WTC11 (cell line): Measurements from ENCODE around the gene GIPR.

Experiments
- CTCF ChIP-seq: fragments of 200-600 bp; IDR thresholded peaks from 2 replicates; pipeline ENCODE4 v1.8.0; 2022; ENCODE audit warnings: antibody characterized with exemption
- ZNF396 ChIP-seq: fragments of 250-450 bp; sonication (Bioruptor Pico); IDR thresholded peaks from 2 replicates; pipeline ENCODE4 v1.8.0; 2021; ENCODE audit warnings: mild to moderate bottlenecking, moderate library complexity, borderline replicate concordance
- ZNF416 ChIP-seq: fragments of 250-450 bp; sonication (Bioruptor Pico); IDR thresholded peaks from 2 replicates; pipeline ENCODE4 v1.9.0; 2021; ENCODE audit warnings: mild to moderate bottlenecking, inconsistent platforms

GRCh38 chr19:45710356-45711130 is 42.5 kb downstream of the GIPR start:
- TF ChIP-seq CTCF = no peak
- no peak for TF ChIP-seq ZNF416 (CRISPR knock-in tag)
- no peak for TF ChIP-seq ZNF396
